Stimulated activated CD4-positive, alpha-beta T cell treated with anti-CD3 and anti-CD28 coated beads, Interleukin-2, amount 100 ng/mL, for 24 hours (primary cell): Measurements from ENCODE around the gene GFI1B.
A peak's percentile ranks its signal among the peaks of the same experiment; 100 is the strongest.
"Not testable (repeated sequence)": the region's sequence is repeated elsewhere in the genome, so short reads cannot be mapped to it uniquely, and the experiment has no call there.

ENCODE experiments used
- DNase-seq, 2 donors: peaks; one replicate each; pipeline ENCODE4 v3.0.0-alpha.2; 2020

GFI1B gene

GRCh38 chr9:132970324-132971062, 8.0 kb upstream of the GFI1B start:
- DNase-seq: no peak

GRCh38 chr9:132973166-132973565, 5.3 kb upstream of the GFI1B start:
- no peak for DNase-seq

- peak in 1 of 2 donors; percentile 19 for DNase-seq
These were observed 4.8 kb upstream of the GFI1B start for GRCh38 chr9:132973713-132974112.

- DNase-seq: no peak
These were observed 2.5 kb upstream of the GFI1B start for GRCh38 chr9:132975961-132976360.

GRCh38 chr9:132976571-132976970, 1.9 kb upstream of the GFI1B start:
- no peak for DNase-seq

GRCh38 chr9:132978112-132978450, 413 bp upstream of the GFI1B start:
- DNase-seq: no peak

- no peak for DNase-seq
These were observed 1.7 kb downstream of the GFI1B start for GRCh38 chr9:132980157-132980556.

GRCh38 chr9:132982458-132982857, 4.0 kb downstream of the GFI1B start:
- no peak for DNase-seq

- DNase-seq: no peak
These were observed 5.2 kb downstream of the GFI1B start for GRCh38 chr9:132983491-132984201.

GRCh38 chr9:132984202-132985070, 5.9 kb downstream of the GFI1B start:
- no peak for DNase-seq

- no peak for DNase-seq
These were observed 6.5 kb downstream of the GFI1B start for GRCh38 chr9:132985071-132985350.

GRCh38 chr9:132985489-132985888, 7.0 kb downstream of the GFI1B start:
- no peak for DNase-seq

- DNase-seq: no peak
These were observed 7.6 kb downstream of the GFI1B start for GRCh38 chr9:132986114-132986513.

- no peak for DNase-seq
These were observed 8.4 kb downstream of the GFI1B start for GRCh38 chr9:132986640-132987620.

- no peak for DNase-seq
These were observed 9.9 kb downstream of the GFI1B start for GRCh38 chr9:132988244-132989013.

GRCh38 chr9:132989014-132989310, 10.5 kb downstream of the GFI1B start:
- no peak for DNase-seq

GRCh38 chr9:132989414-132989996, 11.0 kb downstream of the GFI1B start:
- no peak for DNase-seq

GRCh38 chr9:132989998-132990557, 11.6 kb downstream of the GFI1B start:
- not testable (repeated sequence) for DNase-seq

- no peak for DNase-seq
These were observed 12.3 kb downstream of the GFI1B start for GRCh38 chr9:132990781-132991180.

GRCh38 chr9:132991351-132992300, 13.1 kb downstream of the GFI1B start:
- no peak for DNase-seq
